ENCODE measurements around the gene RUNX1. TPM values are rescaled to one million over a fixed set of nuclear protein-coding genes. Genes with fewer than 3 reads are reported as not detected.
"Not testable (repeated sequence)": the region's sequence is repeated elsewhere in the genome, so short reads cannot be mapped to it uniquely, and the experiment has no call there.

Gene RUNX1
- total RNA-seq, 2 experiments from 2014 or later = 36.5 to 37.2 TPM

GRCh38 chr21:34970167-34970500 lies 79.0 kb downstream of the RUNX1 start:
- POLR2A ChIA-PET = no interaction called here
- CTCF ChIA-PET = interaction anchor here (0.6 to 2.7 kb wide), 3 partner anchors 56 to 80 kb away, joined by 4 to 9 read pairs (median 4); no protein-coding TSS in a partner anchor

GRCh38 chr21:34969423-34970166 lies 79.5 kb downstream of the RUNX1 start:
- ChIA-PET POLR2A (interaction anchor here (0.6 to 1.2 kb wide), 4 partner anchors 14 to 127 kb away, joined by 3 to 6 read pairs (median 4); no protein-coding TSS in a partner anchor), CTCF (interaction anchor here (0.6 to 3.3 kb wide), 4 partner anchors 13 to 80 kb away, joined by 3 to 23 read pairs (median 6); no protein-coding TSS in a partner anchor)

- POLR2A ChIA-PET = interaction anchor here (0.9 to 2.2 kb wide), 8 partner anchors 15 to 128 kb away, joined by 3 to 13 read pairs (median 6); no protein-coding TSS in a partner anchor
- CTCF ChIA-PET = interaction anchor here (0.6 to 3.3 kb wide), 8 partner anchors 12 to 79 kb away, joined by 3 to 23 read pairs (median 4); no protein-coding TSS in a partner anchor
These were observed 80.4 kb downstream of the RUNX1 start for GRCh38 chr21:34968414-34969333.

- POLR2A ChIA-PET = interaction anchor here (0.7 to 2.2 kb wide), 8 partner anchors 14 to 384 kb away, joined by 3 to 13 read pairs (median 6); no protein-coding TSS in a partner anchor
- CTCF ChIA-PET = interaction anchor here (0.9 to 3.3 kb wide), 11 partner anchors 11 to 78 kb away, joined by 3 to 23 read pairs (median 5); no protein-coding TSS in a partner anchor
These were observed 81.4 kb downstream of the RUNX1 start for GRCh38 chr21:34967509-34968289.

- ChIA-PET CTCF (interaction anchor here (0.7 to 3.3 kb wide), 9 partner anchors 10 to 611 kb away, joined by 3 to 23 read pairs (median 4); no protein-coding TSS in a partner anchor), POLR2A (interaction anchor here (0.6 to 2.2 kb wide), 6 partner anchors 14 to 81 kb away, joined by 3 to 13 read pairs (median 10); no protein-coding TSS in a partner anchor)
These were observed 82.2 kb downstream of the RUNX1 start for GRCh38 chr21:34966881-34967280.

- POLR2A ChIA-PET = no interaction called here
These were observed 83.6 kb downstream of the RUNX1 start for GRCh38 chr21:34965200-34966174.

GRCh38 chr21:34962586-34963222 lies 86.4 kb downstream of the RUNX1 start:
- ChIA-PET CTCF (interaction anchor here (0.7 to 1.0 kb wide), 2 partner anchors 13 to 16 kb away, joined by 3 read pairs; no protein-coding TSS in a partner anchor), POLR2A (interaction anchor here (1.1 kb wide), 1 partner anchor 16 kb away, joined by 3 read pairs; no protein-coding TSS in a partner anchor)

More at GRCh38 chr21:34965200-34966174, 83.6 kb downstream of the RUNX1 start:
- CTCF ChIA-PET = interaction anchor here (0.7 to 1.6 kb wide), 2 partner anchors 15 to 19 kb away, joined by 3 to 4 read pairs; no protein-coding TSS in a partner anchor

- CTCF ChIA-PET = no interaction called here
- POLR2A ChIA-PET = no interaction called here
These were observed 87.0 kb downstream of the RUNX1 start for GRCh38 chr21:34962136-34962535.

- POLR2A ChIA-PET = no interaction called here
- CTCF ChIA-PET = interaction anchor here (1.0 to 1.3 kb wide), 4 partner anchors 10 to 71 kb away, joined by 3 read pairs; no protein-coding TSS in a partner anchor
These were observed 88.4 kb downstream of the RUNX1 start for GRCh38 chr21:34960687-34961086.

- POLR2A ChIA-PET = no interaction called here
- CTCF ChIA-PET = interaction anchor here (1.1 kb wide), 1 partner anchor 13 kb away, joined by 3 read pairs; no protein-coding TSS in a partner anchor
These were observed 89.5 kb downstream of the RUNX1 start for GRCh38 chr21:34959607-34960006.

GRCh38 chr21:34958040-34958439 lies 91.1 kb downstream of the RUNX1 start:
- ChIA-PET CTCF (no interaction called here), POLR2A (no interaction called here)

GRCh38 chr21:34956416-34957316 lies 92.4 kb downstream of the RUNX1 start:
- CTCF ChIA-PET = interaction anchor here (1.0 to 1.8 kb wide), 3 partner anchors 10 to 211 kb away, joined by 3 to 5 read pairs (median 3); no protein-coding TSS in a partner anchor
- POLR2A ChIA-PET = no interaction called here

GRCh38 chr21:34953950-34954349 lies 95.2 kb downstream of the RUNX1 start:
- CTCF ChIA-PET = interaction anchor here (0.6 to 1.4 kb wide), 4 partner anchors 14 to 76 kb away, joined by 3 to 4 read pairs (median 4); no protein-coding TSS in a partner anchor
- POLR2A ChIA-PET = interaction anchor here (1.2 kb wide), 1 partner anchor 14 kb away, joined by 5 read pairs; no protein-coding TSS in a partner anchor

GRCh38 chr21:34952701-34953100 lies 96.4 kb downstream of the RUNX1 start:
- ChIA-PET CTCF (interaction anchor here (0.9 to 1.4 kb wide), 2 partner anchors 10 to 15 kb away, joined by 3 read pairs; no protein-coding TSS in a partner anchor), POLR2A (interaction anchor here (1.2 kb wide), 1 partner anchor 15 kb away, joined by 5 read pairs; no protein-coding TSS in a partner anchor)

- CTCF ChIA-PET = interaction anchor here (0.9 kb wide), 1 partner anchor 9 kb away, joined by 3 read pairs; no protein-coding TSS in a partner anchor
- POLR2A ChIA-PET = not testable (repeated sequence)
These were observed 97.2 kb downstream of the RUNX1 start for GRCh38 chr21:34951868-34952267.
